HepG2 (cell line): ENCODE results near the gene CDO1. TPM values are rescaled to one million over a fixed set of nuclear protein-coding genes. Genes with fewer than 3 reads are reported as not detected.

Experiments used
- CBX5 ChIP-seq: sonication (generic); formaldehyde crosslinking; IDR thresholded peaks from 2 replicates; pipeline ENCODE4 v1.4.0; 2020; ENCODE audit warnings: missing genetic modification reagents, borderline replicate concordance
- CCDC6 ChIP-seq: sonication (generic); formaldehyde crosslinking; IDR thresholded peaks from 2 replicates; pipeline ENCODE4 v1.8.1; 2022; ENCODE audit warnings: mild to moderate bottlenecking, missing genetic modification reagents, moderate library complexity
- CREB1 ChIP-seq, 2 experiments: fragments of 450-650 bp in 1 of 2; IDR thresholded peaks; 2 replicates each; pipeline ENCODE4 v1.6.1; 2016 to 2017; ENCODE audit warnings: control low read depth in 1 of 2, mild to moderate bottlenecking in 1 of 2, missing compliant biosample characterization in 1 of 2, missing genetic modification characterization in 1 of 2
- DNMT3B ChIP-seq: conservative IDR thresholded peaks from 2 replicates; pipeline ENCODE4 v1.6.1; 2016; ENCODE audit warnings: missing biosample characterization, control low read depth
- POGZ ChIP-seq: sonication (generic); formaldehyde crosslinking; IDR thresholded peaks from 2 replicates; pipeline ENCODE4 v1.4.0; 2020; ENCODE audit warnings: mild to moderate bottlenecking, missing genetic modification reagents
- REL ChIP-seq: sonication (generic); formaldehyde crosslinking; conservative IDR thresholded peaks from 2 replicates; pipeline ENCODE4 v1.8.0; 2022; ENCODE audit warnings: mild to moderate bottlenecking, missing genetic modification reagents, moderate library complexity
- RELA ChIP-seq: sonication (generic); formaldehyde crosslinking; IDR thresholded peaks from 2 replicates; pipeline ENCODE4 v1.4.0; 2020; ENCODE audit warnings: missing genetic modification reagents
- RFXANK ChIP-seq: IDR thresholded peaks from 2 replicates; pipeline ENCODE4 v1.6.1; 2016
- SP5 ChIP-seq: IDR thresholded peaks from 2 replicates; pipeline ENCODE4 v1.6.1; 2016; ENCODE audit warnings: low read depth, borderline replicate concordance
- ZFP37 ChIP-seq: sonication (generic); formaldehyde crosslinking; IDR thresholded peaks from 2 replicates; pipeline ENCODE4 v1.4.0; 2020; ENCODE audit warnings: missing genetic modification reagents, borderline replicate concordance
- ZNF230 ChIP-seq: sonication (generic); formaldehyde crosslinking; IDR thresholded peaks from 2 replicates; pipeline ENCODE4 v1.4.0; 2020; ENCODE audit warnings: mild to moderate bottlenecking, missing genetic modification reagents
- ZNF607 ChIP-seq: sonication (generic); formaldehyde crosslinking; IDR thresholded peaks from 2 replicates; pipeline ENCODE4 v1.5.1; 2020; ENCODE audit warnings: missing genetic modification reagents, mild to moderate bottlenecking, borderline replicate concordance
- ZNF614 ChIP-seq: IDR thresholded peaks from 2 replicates; pipeline ENCODE4 v1.6.1; 2018; ENCODE audit warnings: missing biosample characterization, missing genetic modification reagents, inconsistent platforms, borderline replicate concordance
- ZNF670 ChIP-seq: sonication (generic); formaldehyde crosslinking; IDR thresholded peaks from 2 replicates; pipeline ENCODE4 v1.8.0; 2022; ENCODE audit warnings: mild to moderate bottlenecking, missing genetic modification reagents, borderline replicate concordance
- ZNF773 ChIP-seq: sonication (generic); formaldehyde crosslinking; IDR thresholded peaks from 2 replicates; pipeline ENCODE4 v1.4.0; 2020; ENCODE audit warnings: missing genetic modification reagents, borderline replicate concordance
- ZSCAN20 ChIP-seq: sonication (generic); formaldehyde crosslinking; IDR thresholded peaks from 2 replicates; pipeline ENCODE4 v1.4.0; 2020; ENCODE audit warnings: missing genetic modification reagents, mild to moderate bottlenecking, borderline replicate concordance
- ZSCAN25 ChIP-seq: sonication (generic); formaldehyde crosslinking; IDR thresholded peaks from 2 replicates; pipeline ENCODE4 v1.8.0; 2022; ENCODE audit warnings: mild to moderate bottlenecking, missing genetic modification reagents
- polyA plus RNA-seq, 8 experiments: library from polyadenylated mRNA; depleted of rRNA in 3 of 8; stranded (reverse) in 7 of 8; unstranded in 1 of 8; fragments of >200 nt; fragmentation: Illumina TruSeq in 4 of 8; extraction: Trizol in 4 of 8; gene quantifications; 2 replicates each; pipeline versions ENCODE4 v1.2.1 to v1.2.3, GENCODE V29; 2011 to 2016; ENCODE audit warnings: low read depth in 4 of 8, missing spikeins in 1 of 8, mixed read lengths in 1 of 8; ENCODE audit not compliant: insufficient read depth in 1 of 8
- total RNA-seq, 5 experiments: library from RNA; depleted of rRNA; stranded (reverse); fragments of >200 nt; fragmentation: Illumina TruSeq; extraction: Trizol; gene quantifications; 2 replicates each; pipeline ENCODE4 v1.2.3, GENCODE V29; 2016; ENCODE audit warnings: low read depth in 1 of 5
- TF ChIP-seq, protein P1 (sequence below): sonication (generic); formaldehyde crosslinking; IDR thresholded peaks from 2 replicates; pipeline ENCODE4 v1.4.0; 2020; ENCODE audit warnings: low read depth, mild to moderate bottlenecking, missing genetic modification reagents
- TF ChIP-seq, protein P2 (sequence below), 2 experiments: sonication (generic) in 1 of 2; formaldehyde crosslinking in 1 of 2; IDR thresholded peaks; 2 replicates each; pipeline versions ENCODE4 v1.4.0 to v1.6.1; 2018 to 2020; ENCODE audit warnings: missing genetic modification reagents in 2 of 2, borderline replicate concordance in 1 of 2, low read depth in 1 of 2, mild to moderate bottlenecking in 1 of 2, missing biosample characterization in 1 of 2
- TF ChIP-seq, protein P3 (sequence below): sonication (generic); formaldehyde crosslinking; IDR thresholded peaks from 2 replicates; pipeline ENCODE4 v1.9.0; 2021; ENCODE audit warnings: mild to moderate bottlenecking, missing genetic modification reagents

The CDO1 gene
- total and polyA plus RNA-seq, 2 of the 13 experiments (the other 11 are each of a cell fraction or from before 2014, with no cell fraction given): 3.2 to 4.4 TPM

DNA sequence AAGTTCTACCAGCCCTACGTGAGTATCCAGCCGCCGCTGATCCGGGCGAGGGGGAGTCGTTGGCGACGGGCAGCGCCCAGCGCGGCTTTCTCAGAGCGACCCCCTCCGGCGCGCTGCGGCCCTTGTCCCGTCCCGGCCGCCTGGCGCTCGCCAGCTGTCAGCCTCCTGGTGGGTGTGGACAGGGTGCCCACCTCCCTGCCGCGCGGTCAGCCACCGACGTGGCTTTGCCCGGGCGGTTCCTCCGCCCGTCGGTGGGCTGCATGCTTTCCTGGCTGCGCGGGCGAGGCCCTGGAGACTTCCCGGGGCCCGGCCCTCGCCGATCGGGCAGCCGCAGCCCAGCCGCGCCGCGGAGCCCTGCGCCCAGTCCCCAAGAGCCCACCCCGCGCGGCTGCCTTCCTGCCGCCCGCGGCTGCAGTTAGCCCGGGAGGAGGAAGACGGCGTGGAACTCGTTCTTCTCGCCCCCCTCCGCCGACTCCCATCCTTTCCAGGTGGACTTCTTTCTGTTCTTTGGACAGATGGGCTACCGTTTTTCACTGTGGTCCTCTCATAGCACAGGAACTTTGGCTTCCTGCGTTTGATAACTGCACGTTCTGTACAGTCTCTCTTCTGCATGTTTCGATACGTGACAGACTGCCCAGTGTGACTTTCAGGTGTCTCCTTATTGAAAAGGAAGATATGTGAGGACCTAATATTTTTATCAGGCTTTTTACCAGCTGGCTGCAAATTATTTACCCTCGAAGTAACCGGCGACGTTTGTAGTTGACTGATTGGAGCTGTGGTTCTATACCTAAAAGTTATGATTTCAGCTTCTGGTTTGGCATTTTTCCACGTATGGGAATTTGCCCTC, 25.9 kb upstream of the CDO1 start (continued):
- TF ChIP-seq ZNF670 (CRISPR knock-in tag) (no peak), CCDC6 (no peak), CBX5 (no peak), ZSCAN25 (CRISPR knock-in tag) (no peak), CREB1 (IDR thresholded peaks at IDR 0.05) (no peak), CREB1 (CRISPR knock-in tag; IDR thresholded peaks at IDR 0.05) (no peak), RFXANK (CRISPR knock-in tag) (no peak), ZNF607 (CRISPR knock-in tag) (no peak), ZFP37 (CRISPR knock-in tag) (no peak), ZSCAN20 (CRISPR knock-in tag) (no peak), ZNF773 (CRISPR knock-in tag) (no peak), ZNF614 (no peak), RELA (CRISPR knock-in tag) (no peak), REL (CRISPR knock-in tag) (no peak), DNMT3B (no peak), POGZ (no peak), ZNF230 (CRISPR knock-in tag) (no peak), SP5 (no peak)
- TF ChIP-seq, protein P1, sequence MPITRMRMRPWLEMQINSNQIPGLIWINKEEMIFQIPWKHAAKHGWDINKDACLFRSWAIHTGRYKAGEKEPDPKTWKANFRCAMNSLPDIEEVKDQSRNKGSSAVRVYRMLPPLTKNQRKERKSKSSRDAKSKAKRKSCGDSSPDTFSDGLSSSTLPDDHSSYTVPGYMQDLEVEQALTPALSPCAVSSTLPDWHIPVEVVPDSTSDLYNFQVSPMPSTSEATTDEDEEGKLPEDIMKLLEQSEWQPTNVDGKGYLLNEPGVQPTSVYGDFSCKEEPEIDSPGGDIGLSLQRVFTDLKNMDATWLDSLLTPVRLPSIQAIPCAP (CRISPR knock-in tag): 0 out of 2 replicates have a peak, but pooled peaks have one; percentile 75
- TF ChIP-seq, protein P2, sequence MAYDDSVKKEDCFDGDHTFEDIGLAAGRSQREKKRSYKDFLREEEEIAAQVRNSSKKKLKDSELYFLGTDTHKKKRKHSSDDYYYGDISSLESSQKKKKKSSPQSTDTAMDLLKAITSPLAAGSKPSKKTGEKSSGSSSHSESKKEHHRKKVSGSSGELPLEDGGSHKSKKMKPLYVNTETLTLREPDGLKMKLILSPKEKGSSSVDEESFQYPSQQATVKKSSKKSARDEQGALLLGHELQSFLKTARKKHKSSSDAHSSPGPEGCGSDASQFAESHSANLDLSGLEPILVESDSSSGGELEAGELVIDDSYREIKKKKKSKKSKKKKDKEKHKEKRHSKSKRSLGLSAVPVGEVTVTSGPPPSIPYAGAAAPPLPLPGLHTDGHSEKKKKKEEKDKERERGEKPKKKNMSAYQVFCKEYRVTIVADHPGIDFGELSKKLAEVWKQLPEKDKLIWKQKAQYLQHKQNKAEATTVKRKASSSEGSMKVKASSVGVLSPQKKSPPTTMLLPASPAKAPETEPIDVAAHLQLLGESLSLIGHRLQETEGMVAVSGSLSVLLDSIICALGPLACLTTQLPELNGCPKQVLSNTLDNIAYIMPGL (CRISPR knock-in tag; IDR thresholded peaks at IDR 0.05; ENCODE audit: borderline replicate concordance in 1 of 2, low read depth in 1 of 2): peak; percentile 29 to 93; a peak in 3 of 4 replicates
- TF ChIP-seq, protein P3, sequence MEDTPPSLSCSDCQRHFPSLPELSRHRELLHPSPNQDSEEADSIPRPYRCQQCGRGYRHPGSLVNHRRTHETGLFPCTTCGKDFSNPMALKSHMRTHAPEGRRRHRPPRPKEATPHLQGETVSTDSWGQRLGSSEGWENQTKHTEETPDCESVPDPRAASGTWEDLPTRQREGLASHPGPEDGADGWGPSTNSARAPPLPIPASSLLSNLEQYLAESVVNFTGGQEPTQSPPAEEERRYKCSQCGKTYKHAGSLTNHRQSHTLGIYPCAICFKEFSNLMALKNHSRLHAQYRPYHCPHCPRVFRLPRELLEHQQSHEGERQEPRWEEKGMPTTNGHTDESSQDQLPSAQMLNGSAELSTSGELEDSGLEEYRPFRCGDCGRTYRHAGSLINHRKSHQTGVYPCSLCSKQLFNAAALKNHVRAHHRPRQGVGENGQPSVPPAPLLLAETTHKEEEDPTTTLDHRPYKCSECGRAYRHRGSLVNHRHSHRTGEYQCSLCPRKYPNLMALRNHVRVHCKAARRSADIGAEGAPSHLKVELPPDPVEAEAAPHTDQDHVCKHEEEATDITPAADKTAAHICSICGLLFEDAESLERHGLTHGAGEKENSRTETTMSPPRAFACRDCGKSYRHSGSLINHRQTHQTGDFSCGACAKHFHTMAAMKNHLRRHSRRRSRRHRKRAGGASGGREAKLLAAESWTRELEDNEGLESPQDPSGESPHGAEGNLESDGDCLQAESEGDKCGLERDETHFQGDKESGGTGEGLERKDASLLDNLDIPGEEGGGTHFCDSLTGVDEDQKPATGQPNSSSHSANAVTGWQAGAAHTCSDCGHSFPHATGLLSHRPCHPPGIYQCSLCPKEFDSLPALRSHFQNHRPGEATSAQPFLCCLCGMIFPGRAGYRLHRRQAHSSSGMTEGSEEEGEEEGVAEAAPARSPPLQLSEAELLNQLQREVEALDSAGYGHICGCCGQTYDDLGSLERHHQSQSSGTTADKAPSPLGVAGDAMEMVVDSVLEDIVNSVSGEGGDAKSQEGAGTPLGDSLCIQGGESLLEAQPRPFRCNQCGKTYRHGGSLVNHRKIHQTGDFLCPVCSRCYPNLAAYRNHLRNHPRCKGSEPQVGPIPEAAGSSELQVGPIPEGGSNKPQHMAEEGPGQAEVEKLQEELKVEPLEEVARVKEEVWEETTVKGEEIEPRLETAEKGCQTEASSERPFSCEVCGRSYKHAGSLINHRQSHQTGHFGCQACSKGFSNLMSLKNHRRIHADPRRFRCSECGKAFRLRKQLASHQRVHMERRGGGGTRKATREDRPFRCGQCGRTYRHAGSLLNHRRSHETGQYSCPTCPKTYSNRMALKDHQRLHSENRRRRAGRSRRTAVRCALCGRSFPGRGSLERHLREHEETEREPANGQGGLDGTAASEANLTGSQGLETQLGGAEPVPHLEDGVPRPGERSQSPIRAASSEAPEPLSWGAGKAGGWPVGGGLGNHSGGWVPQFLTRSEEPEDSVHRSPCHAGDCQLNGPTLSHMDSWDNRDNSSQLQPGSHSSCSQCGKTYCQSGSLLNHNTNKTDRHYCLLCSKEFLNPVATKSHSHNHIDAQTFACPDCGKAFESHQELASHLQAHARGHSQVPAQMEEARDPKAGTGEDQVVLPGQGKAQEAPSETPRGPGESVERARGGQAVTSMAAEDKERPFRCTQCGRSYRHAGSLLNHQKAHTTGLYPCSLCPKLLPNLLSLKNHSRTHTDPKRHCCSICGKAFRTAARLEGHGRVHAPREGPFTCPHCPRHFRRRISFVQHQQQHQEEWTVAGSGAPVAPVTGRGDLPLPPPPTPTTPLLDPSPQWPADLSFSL: no peak
